ENCODE data around the gene P2RY8.

- no peak for TF ChIP-seq YY1 (IDR thresholded peaks at IDR 0.05; ENCODE audit: extremely low read depth, insufficient replicate concordance, low read depth, low read length)
- TF ChIP-seq, protein P1, sequence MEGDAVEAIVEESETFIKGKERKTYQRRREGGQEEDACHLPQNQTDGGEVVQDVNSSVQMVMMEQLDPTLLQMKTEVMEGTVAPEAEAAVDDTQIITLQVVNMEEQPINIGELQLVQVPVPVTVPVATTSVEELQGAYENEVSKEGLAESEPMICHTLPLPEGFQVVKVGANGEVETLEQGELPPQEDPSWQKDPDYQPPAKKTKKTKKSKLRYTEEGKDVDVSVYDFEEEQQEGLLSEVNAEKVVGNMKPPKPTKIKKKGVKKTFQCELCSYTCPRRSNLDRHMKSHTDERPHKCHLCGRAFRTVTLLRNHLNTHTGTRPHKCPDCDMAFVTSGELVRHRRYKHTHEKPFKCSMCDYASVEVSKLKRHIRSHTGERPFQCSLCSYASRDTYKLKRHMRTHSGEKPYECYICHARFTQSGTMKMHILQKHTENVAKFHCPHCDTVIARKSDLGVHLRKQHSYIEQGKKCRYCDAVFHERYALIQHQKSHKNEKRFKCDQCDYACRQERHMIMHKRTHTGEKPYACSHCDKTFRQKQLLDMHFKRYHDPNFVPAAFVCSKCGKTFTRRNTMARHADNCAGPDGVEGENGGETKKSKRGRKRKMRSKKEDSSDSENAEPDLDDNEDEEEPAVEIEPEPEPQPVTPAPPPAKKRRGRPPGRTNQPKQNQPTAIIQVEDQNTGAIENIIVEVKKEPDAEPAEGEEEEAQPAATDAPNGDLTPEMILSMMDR (IDR thresholded peaks at IDR 0.05 in 2 of 3, conservative IDR thresholded peaks at IDR 0.05 in 1 of 3; ENCODE audit: borderline replicate concordance in 1 of 3, insufficient read depth in 1 of 3, low read depth in 2 of 3, low read length in 2 of 3), result no peak
- no peak for TF ChIP-seq JUND (IDR thresholded peaks at IDR 0.05)
- no peak for TF ChIP-seq EZH2phosphoT487 (IDR thresholded peaks at IDR 0.05; ENCODE audit: borderline replicate concordance)
- TF ChIP-seq ZFX (IDR thresholded peaks at IDR 0.05), result no peak
- no peak for TF ChIP-seq EZH2 (IDR thresholded peaks at IDR 0.05)
These were observed 44.5 kb downstream of the P2RY8 start for GRCh38 chrX:1492421-1493012.

Data from HCT116 (cell line).